ENCODE measurements around the gene POU2F2.

The POU2F2 gene

GRCh38 chr19:42132851-42133528 is 744 bp upstream of the POU2F2 start:
- DNase-seq (ENCODE audit: low read depth): peak; percentile 85
- TF ChIP-seq CTCF (IDR thresholded peaks at IDR 0.05; ENCODE audit: insufficient read depth, low read depth, low read length, missing control alignments): peak; percentile 95
- peak overlapping the region; percentile 85 for H3K4me3 ChIP-seq (ENCODE audit: low read depth, low read length)

DNA sequence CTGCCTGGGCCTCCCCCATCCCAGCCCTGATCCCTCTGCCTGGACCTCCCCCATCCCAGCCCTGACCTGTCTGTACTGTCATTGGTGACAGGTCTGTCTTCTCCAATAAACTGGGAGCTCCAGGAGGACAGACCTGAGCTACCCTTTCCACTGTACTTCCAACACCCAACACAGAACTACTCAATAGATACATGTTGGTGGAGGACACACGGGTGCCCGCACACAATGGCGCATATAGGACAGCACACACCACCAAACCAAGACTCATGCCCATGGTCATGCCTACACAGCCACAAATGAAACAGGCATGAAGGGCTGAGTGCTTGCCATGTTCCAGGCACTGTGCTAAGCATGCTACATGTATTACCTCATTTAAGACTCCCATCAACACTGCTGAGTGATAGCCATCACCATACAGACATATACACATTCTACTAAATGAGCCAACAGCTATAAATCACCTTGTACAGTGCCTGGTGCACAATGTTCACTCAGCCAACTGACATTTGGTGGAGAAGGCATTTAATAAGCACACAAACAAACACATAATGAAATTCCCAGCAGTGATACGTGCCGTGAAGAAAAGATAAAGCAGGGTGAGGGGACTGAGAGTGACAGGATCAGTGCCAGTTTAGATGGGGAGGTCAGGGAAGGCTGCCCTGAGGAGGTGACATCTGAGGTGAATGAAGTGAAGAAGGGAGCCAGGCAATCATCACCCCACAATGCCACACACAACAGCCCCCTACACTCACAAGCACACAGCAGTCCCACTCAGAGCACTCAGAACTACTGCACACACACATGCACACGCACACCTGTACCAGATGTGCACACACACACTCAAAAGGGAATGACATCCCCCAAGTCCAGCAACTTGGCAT is 857 bp downstream of the POU2F2 start:
- DNase-seq (ENCODE audit: low read depth): peak; percentile 29

DNA sequence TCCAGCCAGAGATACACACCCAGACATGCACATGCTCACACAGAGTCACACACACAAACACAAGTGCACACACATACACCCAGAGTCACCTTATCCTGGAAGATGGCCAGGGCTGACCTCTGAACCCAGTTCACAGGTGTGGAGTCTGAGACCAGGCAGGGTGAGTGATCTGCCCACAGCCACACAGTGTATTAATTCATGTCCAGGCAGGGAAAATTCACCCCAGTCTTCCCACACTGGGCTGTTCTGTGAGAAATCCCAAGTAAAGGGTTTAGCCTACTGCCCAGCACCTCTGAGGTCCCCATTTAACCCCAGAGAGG is 2.0 kb downstream of the POU2F2 start:
- H3K4me3 ChIP-seq (ENCODE audit: low read depth, low read length): peak overlapping the region; percentile 85
- no peak for TF ChIP-seq CTCF (IDR thresholded peaks at IDR 0.05; ENCODE audit: insufficient read depth, low read depth, low read length, missing control alignments)
- DNase-seq (ENCODE audit: low read depth): no peak

More for the DNA sequence above, 857 bp downstream of the POU2F2 start:
- TF ChIP-seq CTCF (IDR thresholded peaks at IDR 0.05; ENCODE audit: insufficient read depth, low read depth, low read length, missing control alignments): no peak
- H3K4me3 ChIP-seq (ENCODE audit: low read depth, low read length): peak overlapping the region; percentile 85

GRCh38 chr19:42129399-42130253 is 2.6 kb downstream of the POU2F2 start:
- TF ChIP-seq CTCF (IDR thresholded peaks at IDR 0.05; ENCODE audit: insufficient read depth, low read depth, low read length, missing control alignments): no peak
- peak; percentile 93 for DNase-seq (ENCODE audit: low read depth)
- H3K4me3 ChIP-seq (ENCODE audit: low read depth, low read length): peak overlapping the region; percentile 85

- H3K4me3 ChIP-seq (ENCODE audit: low read depth, low read length): no peak overlapping the region
- no peak for TF ChIP-seq CTCF (IDR thresholded peaks at IDR 0.05; ENCODE audit: insufficient read depth, low read depth, low read length, missing control alignments)
- peak; percentile 70 for DNase-seq (ENCODE audit: low read depth)
Measured at GRCh38 chr19:42126574-42126973, 5.7 kb downstream of the POU2F2 start.

DNA sequence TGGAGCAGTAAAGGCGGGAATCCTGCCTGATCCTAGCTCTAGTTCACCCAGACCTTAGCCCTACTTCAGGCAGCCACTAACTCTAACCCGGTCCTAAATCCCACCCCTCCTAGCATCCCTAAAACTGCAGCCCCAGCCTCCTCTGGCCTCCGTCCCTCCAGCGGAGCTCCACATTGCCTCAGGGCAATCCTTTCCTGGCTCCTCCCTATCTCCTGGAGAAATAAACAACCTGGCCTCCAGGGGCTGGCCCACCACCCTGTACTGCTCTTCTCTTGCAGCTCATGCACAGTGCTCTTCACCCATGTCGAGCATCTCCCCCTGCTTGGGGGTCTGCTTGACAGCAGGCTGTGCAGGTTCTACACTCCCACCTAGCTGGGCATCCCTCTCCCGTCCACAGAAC is 6.7 kb downstream of the POU2F2 start:
- H3K4me3 ChIP-seq (ENCODE audit: low read depth, low read length): no peak overlapping the region
- TF ChIP-seq CTCF (IDR thresholded peaks at IDR 0.05; ENCODE audit: insufficient read depth, low read depth, low read length, missing control alignments): no peak
- no peak for DNase-seq (ENCODE audit: low read depth)
